Ecto neural progenitor cell (in vitro differentiated cells): ENCODE measurements around the gene HEATR3.
A peak's percentile ranks its signal among the peaks of the same experiment; 100 is the strongest.

Experiments used
- DNase-seq: peaks from one replicate; pipeline ENCODE4 v3.0.0-alpha.2; 2018; ENCODE audit warnings: low spot score

The HEATR3 gene

GRCh38 chr16:50065624-50066481, at the start of gene HEATR3:
Gene HEATR3, plus strand, starts transcription at chr16:50065970. Its CDS starts 162 bp downstream, at chr16:50066132.
- peak; percentile 97 for DNase-seq

- no peak for DNase-seq
Measured at GRCh38 chr16:50017553-50017952, 48.2 kb upstream of the HEATR3 start.

- no peak for DNase-seq
Measured at GRCh38 chr16:50021544-50021943, 44.2 kb upstream of the HEATR3 start.

GRCh38 chr16:50023641-50024040, 42.1 kb upstream of the HEATR3 start:
- no peak for DNase-seq

GRCh38 chr16:50024207-50024606, 41.6 kb upstream of the HEATR3 start:
- no peak for DNase-seq

- peak; percentile 97 for DNase-seq
Measured at GRCh38 chr16:50024684-50025536, 40.9 kb upstream of the HEATR3 start, which contains the start of gene CNEP1R1. Gene CNEP1R1, plus strand, starts transcription at chr16:50025225. Its CDS starts 91 bp downstream, at chr16:50025316.

- DNase-seq, result no peak
Measured at GRCh38 chr16:50025537-50025931, 40.2 kb upstream of the HEATR3 start.

GRCh38 chr16:50027829-50028228, 37.9 kb upstream of the HEATR3 start:
- DNase-seq, result no peak

- DNase-seq, result no peak
Measured at GRCh38 chr16:50035468-50035992, 30.2 kb upstream of the HEATR3 start.

GRCh38 chr16:50036426-50036825, 29.3 kb upstream of the HEATR3 start:
- no peak for DNase-seq

GRCh38 chr16:50037662-50038220, 28.0 kb upstream of the HEATR3 start:
- DNase-seq, result no peak

GRCh38 chr16:50038286-50038685, 27.5 kb upstream of the HEATR3 start:
- DNase-seq, result no peak

- no peak for DNase-seq
Measured at GRCh38 chr16:50038756-50039529, 26.8 kb upstream of the HEATR3 start.

GRCh38 chr16:50040018-50040417, 25.8 kb upstream of the HEATR3 start:
- no peak for DNase-seq

GRCh38 chr16:50040710-50041109, 25.1 kb upstream of the HEATR3 start:
- no peak for DNase-seq

- no peak for DNase-seq
Measured at GRCh38 chr16:50043358-50043757, 22.4 kb upstream of the HEATR3 start.

- DNase-seq, result no peak
Measured at GRCh38 chr16:50045412-50045811, 20.4 kb upstream of the HEATR3 start.

- no peak for DNase-seq
Measured at GRCh38 chr16:50046853-50047252, 18.9 kb upstream of the HEATR3 start.

- DNase-seq, result no peak
Measured at GRCh38 chr16:50047864-50048263, 17.9 kb upstream of the HEATR3 start.

- no peak for DNase-seq
Measured at GRCh38 chr16:50050802-50051201, 15.0 kb upstream of the HEATR3 start.

GRCh38 chr16:50056226-50056625, 9.5 kb upstream of the HEATR3 start:
- DNase-seq, result no peak
